Effector CD8-positive, alpha-beta T cell (primary cell): ENCODE measurements around the gene METTL17.
A peak's percentile ranks its signal among the peaks of the same experiment; 100 is the strongest.
"Not testable (repeated sequence)": the region's sequence is repeated elsewhere in the genome, so short reads cannot be mapped to it uniquely, and the experiment has no call there.

Experiments
- DNase-seq: peaks from one replicate; lab custom pipeline; 2025; lab: John Stamatoyannopoulos, UW

METTL17 gene

DNA sequence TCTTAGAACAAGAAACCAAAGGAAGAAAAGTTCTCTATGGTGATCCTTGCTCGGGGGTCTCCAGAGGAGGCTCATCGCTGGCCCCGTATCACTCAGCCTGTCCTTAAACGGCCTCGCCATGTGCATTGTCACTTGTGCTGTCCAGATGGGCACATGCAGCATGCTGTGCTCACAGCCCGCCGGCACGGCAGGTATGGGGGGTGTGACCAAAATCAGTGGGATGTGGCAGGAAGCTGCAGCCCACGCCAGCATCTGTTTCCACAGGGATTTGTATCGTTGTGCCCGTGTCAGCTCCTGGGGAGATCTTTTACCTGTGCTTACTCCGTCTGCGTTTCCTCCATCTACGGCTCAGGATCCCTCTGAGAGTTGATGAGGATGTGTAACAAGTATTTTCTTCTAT is 6.7 kb downstream of the METTL17 start:
- DNase-seq, result no peak

DNA sequence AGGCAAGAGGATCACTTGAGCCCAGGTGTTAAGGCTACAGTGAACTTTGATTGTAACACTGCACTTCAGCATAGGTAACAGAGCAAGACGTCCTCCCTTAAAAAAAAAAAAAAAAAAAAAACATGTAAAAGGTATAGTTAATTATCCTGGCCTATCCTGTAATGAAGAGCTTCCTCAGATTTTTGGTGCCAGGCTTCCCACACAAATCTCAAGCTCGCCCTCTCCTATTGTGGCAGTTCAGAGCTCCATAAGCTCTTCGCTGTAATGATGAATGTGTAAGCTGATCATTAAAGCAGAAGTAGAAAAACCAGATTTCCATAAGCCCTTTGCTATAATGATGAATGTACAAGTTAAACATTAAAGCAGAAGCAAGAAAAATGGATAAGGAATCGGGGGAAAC is 7.3 kb downstream of the METTL17 start:
- DNase-seq, result no peak

DNA sequence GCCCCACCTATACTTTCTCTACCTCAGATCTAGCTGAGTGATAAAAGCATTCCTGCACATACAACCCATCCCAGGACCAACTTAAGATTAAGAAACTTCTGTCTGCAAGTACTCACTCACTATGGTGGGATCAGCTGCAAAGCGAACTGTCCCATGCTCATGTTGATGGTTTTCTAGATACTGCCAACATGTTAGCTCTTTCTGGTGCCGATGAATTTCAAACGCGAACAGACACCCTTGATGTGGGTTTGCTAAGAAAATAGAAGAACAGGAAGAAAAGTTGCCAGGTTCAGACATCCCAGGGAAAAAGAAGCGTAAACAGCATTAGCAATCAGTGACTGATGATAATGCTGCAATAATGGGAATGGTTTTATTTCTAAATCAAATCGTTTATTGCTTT is 7.8 kb downstream of the METTL17 start:
- no peak for DNase-seq

DNA sequence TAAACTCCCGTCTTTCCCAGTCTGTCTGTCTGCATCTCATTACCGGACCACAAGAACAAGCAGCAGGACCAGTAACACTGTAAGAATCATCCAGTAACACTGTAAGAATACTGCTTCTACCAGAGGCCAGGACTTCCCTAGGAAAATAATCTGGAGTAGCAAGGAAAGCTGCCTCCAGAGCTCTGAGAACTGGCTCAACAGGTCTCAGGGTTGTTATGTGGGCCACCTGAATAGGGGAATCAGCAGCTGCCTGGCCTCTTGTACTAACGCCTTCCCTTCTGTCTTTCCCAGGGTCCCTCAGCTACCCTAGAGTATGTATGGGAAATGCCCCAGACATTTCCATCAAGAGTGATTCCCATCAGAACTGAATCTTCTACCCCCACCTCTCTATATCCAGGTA is 8.4 kb downstream of the METTL17 start:
- no peak for DNase-seq

DNA sequence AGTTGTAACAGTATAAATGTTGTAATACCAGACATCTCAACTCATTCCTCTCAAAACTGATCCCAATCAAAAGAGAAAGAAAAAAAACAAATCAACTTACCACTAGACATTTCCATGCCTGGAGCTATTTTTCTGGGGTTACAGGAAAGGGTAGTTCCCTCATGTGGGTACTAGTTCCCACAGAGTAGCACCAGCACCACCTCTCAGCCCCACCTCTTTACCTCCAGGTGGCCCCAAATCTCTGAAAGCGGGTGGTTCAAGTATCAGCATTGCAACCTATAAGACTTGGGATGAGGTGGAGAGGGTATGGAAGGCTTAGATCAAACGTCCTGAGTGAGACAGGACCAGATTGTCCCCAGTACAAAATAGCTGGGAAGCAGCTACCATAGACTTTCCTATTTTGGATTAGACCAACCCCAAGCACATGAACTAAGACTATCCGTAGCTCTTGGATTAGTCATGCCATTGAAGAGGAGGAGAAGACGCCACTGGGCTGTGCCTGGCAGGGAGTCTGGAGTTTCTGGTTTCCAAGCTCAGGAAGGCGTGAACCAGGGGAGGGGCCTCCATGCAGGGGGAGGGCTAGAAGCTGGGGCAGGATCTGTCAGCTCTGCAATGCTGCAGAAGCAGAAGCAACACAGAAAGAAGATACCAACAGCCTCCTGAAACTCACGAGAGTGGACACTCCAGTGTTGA is 9.0 kb downstream of the METTL17 start, which contains the start of gene SLC39A2:
SLC39A2 (plus strand) TSS at position 620 of the 693 bp plus-strand sequence. CDS start 154 bp downstream, outside the sequence.
- DNase-seq, result no peak

DNA sequence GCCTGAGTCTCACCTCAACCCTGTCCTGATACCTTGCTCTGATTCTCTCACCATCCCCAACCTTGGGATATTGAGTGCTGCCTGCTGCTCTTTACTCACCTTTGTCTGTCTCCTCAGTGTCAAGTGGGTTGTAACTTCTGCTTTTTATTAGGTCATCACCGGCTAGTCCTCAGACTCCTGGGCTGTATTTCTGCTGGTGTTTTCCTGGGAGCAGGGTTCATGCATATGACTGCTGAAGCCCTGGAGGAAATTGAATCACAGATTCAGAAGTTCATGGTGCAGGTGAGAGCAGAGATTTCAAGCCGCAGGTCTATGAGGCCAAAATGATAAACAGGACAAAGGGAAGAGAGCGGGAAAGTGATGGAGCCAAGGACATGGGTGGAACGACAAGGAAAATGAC is 9.8 kb downstream of the METTL17 start:
- no peak for DNase-seq

DNA sequence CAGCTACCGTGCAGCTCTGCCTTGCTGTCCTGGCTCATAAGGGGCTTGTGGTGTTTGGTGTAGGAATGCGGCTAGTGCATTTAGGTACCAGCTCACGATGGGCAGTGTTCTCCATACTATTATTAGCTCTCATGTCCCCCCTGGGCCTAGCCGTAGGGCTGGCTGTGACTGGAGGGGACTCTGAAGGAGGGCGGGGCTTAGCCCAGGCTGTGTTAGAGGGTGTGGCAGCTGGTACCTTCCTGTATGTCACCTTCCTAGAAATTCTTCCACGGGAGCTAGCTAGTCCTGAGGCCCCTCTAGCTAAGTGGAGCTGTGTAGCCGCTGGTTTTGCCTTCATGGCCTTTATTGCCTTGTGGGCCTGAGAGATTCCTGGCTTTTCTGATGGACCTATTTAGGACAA is 11.4 kb downstream of the METTL17 start:
- DNase-seq, result no peak

DNA sequence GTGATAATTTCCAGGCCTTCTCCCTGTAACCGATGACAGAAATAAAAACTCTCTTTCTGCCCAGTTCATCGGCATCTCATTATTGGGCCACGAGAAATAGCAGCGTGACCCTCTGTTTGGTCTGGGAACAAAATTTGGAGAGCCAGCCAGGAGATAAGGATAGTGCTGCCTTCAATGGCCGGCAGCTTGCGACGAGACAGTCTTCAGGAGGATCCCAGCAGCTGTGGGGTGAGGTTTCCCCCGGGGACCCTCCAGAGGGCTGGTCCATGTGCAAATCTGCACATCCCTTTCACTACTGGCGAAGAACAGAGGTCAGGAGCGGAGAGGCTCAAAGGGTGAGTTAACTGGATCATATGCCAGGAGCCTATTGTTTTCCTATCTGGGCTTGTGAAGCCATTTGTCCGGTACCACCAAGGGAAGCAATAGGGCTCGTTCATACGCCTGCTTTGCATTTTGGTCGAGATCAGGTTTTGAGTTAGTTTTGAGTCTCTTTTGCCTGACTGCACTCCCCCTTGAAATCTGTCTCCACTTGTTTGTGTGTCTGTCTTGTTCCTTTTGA is 14.1 kb downstream of the METTL17 start:
- DNase-seq, result no peak

DNA sequence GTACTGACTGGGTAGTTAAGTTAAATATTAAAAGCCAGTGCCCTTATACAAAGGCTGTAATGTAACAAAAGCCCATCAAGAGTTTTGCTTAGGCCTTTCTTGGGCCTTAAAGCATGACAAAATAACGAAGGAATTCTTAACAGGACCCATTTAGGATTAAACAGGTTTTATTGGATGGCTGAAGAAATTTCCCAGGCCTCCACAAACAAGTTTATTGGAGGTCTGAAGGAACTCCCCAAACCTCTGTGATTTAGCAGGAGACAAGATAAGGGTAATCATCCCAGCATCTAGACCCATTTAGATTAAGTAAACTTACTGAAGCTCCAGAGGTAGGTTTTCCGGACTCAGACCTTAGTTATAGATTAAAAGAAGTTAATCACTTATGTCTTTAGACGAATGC is 19.9 kb downstream of the METTL17 start:
- not testable (repeated sequence) for DNase-seq

DNA sequence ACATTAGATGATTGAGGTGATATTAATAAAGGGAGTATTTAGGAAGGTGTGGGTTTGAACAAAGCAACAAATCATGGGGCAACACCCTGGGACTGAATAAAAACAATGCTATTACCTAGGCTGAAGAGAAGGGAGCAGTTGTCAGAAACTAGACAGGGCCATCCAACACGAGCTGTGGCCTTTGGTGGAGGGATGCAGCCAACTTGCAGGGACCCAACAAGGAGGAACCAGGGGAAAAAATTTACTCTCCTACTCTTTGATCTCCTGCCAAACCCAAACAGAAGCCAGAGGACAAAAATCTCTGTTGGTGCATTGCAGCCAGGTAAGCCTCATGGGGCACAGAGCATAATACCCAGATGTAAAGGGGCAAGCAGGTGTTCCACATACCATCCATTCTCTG is 21.4 kb downstream of the METTL17 start:
- DNase-seq, result no peak

DNA sequence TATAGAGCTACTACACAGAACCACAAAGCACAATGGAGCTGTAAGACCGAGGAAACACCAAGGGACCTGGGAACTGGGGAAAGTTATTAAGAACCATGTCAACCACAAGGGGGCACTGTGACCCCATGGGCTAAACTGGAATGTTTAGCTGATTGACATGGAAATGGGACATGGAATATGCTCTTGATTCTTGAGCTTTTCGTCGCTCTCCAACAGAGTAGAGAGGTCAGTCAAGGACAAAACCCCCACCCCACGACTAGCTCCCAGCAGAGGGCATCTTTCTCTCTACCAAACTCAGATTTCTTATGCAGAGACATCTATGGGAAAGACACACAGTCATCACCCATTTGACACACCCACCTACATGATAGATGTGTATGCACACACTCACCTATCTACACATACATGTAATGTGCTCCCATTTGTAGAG is 25.0 kb downstream of the METTL17 start:
- DNase-seq, result peak; percentile 77

DNA sequence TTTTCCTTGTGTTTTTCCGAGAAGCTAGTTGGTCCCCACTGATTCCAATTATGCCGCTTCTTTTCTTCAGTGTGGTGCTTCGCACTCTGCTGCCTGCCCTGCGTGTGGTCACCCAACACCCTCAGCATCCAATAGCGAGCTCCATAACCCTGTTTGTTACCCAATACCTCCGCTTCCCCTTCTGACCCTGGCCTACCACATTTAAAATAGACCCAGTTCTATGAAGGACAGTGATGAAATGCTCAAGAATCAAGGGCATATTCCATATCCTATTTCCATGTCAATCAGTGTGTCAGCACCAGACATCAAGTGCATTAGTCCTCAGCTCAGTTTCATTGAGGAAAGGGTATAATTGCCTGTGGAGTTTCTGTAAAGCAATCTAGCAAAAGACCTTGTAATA is 25.5 kb downstream of the METTL17 start:
- no peak for DNase-seq

DNA sequence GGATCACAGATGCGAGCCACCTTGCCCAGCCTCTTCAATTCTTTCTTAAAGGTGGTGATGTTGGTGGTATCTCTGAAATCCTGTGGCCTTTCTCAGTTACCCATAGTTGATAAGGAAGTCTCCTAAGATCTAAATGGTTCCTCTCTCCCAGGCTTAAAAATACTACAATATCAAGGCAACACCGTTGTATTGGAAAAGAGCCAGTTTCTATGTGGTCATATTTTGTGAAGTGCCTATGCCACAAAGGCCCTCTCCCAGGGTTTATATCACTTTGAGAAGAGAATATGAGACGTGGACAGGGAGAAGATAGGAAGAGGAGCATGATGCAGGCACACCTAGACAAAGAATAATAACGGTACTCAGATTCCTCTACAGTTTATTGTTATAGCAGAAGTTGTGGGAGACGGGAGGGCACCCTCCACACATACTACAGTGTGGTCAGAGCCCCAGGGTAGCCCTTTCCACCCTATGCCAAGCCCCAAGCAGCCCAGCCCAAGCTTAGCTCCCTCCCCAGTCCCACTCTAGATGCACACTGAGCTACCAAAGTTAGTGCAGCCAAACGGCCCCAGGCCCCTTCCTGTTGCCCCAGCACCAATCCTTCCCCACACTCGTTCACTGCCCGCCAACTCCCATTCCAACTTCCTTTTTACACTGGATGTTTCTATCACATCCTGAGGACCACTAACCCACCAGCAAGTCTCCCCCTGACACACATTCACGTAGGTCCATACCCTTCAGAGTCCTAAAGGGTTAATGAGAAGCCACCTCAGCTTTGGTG is 26.8 kb downstream of the METTL17 start:
- DNase-seq, result no peak

DNA sequence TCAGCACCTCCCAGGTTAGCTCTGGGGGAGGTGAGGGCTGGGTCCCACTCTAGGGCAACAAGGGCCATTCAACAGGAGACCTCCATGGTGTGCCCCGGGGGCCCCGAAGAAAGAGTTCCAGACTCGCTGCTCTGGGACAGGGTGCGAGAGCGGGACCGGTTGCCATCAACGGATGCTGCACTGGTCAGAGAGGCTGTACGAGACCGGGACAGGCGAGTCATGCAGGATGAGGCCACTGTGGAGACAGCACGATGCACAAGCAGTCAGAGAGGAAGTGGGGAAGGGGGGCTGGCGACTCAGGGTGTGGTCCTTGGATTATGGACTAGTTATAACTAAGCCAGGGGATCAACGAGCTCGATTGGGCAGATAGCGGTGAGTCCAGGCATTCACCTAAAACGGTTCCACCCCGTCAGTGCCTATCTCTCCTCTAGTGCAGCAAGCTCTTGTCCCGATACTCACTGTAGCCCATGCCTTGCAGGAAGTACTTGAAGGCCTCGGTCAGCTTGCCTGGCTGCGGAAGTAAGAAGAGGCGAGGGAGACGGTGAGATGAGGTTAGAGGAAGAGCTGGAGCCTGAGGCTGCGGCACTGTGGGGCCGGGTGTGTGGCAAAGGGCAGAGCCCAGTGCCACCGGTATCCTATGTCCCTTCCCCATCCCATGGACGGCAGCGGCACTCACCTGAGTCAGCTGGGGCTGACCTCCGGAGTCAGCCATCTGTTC is 27.9 kb downstream of the METTL17 start:
- no peak for DNase-seq

DNA sequence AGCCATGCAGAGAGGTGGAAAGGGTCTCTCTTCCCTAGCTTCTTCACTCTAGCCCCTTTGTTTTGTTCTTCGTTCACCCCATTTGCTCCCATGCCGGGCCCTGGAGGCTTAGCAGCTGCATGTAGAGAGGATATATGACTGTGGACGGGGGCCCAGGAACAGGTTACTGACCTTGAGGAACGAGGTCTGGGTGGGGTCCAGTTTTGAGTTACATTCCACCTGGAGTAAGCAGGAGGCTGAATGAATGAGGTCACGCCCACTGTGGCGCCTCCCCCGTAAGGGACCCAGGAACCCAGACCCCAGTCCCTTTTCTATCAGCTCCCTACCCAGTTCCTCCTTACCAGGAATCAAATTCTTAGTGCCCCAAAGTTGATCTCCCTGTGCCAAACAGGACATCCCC is 28.5 kb downstream of the METTL17 start:
- DNase-seq, result no peak

DNA sequence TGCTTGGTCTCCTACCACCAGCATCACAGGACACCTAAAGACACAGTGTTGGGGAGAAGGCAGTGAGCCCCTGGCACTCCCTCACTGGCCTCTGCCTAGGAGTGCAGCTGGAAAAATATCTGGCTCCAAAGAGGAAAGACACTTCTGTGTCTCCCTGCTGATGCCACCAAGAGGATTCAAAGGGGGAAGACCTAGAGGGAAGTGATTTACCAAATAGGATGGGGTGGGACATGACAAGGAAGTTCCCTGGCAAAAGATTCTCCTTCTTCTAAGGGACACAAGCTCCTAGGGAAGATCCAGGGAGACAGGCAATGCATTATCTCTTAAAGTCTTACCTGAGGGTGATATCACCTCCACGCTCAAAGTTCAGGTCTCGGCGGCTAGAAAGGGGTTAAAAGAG is 29.0 kb downstream of the METTL17 start:
- DNase-seq, result no peak

DNA sequence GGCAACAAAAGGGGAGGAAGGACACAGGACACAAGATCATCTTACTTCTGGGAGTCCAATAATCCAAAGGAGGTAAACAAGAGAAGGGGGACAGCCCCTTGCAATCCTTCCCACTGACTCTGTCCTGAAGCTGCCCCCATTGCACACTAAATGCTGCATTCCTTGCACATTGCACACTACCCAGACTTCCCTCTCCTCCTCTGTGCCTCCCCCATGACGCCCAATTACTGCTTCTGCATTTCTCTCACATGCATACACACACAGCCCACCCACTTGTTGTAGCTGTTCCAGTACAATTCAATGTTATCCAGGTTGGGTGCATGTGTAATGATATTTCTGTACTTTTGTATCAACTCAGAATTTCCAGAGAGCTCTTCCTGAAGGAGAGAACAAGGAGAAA is 29.6 kb downstream of the METTL17 start:
- DNase-seq, result no peak

DNA sequence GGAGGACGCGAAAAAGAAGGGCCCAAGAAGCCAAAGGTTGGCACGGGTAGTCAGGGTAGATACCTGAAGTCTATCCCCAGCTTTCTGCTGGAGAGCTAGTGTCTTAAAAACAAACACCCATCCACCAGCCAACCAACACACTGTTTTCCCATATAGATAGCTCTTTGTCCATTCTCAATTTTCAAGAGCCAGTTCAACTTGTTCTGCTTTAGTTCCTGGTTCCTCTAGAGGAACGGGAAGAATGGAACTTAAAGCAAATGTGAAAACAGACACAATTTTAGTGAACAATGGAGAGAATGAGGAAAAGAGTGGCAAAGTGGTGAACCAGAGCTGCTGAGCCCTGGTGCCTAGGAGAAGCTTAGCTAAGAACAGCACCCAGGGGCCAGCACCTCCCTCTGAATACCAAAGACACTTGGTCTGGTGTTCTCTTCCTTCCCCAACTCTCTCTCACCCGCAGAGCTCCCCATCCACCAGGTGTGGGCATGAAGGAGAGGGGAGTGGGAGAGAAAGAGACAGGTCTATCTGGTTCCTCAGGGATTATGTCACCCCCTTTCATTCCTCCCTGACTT is 31.3 kb downstream of the METTL17 start:
- DNase-seq, result no peak

DNA sequence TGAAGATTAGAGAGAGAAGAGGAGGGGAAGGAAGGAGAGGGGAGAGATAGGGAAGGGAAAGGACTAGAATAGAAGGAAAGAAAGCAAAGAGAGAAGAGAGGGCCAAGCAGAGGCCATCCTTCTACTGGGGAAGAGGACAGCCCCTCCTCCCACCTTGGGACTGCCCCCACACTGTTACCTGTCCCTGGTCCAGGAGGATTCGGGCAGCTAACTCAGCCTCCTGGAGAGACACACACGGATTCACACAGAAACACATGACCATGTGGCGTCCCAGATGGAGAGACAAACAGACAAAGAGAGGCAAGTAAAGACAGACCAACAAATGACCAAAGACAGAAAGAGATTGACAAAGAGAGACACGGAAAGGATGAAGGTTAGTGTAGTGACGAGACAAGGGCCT is 32.9 kb downstream of the METTL17 start:
- DNase-seq, result no peak

DNA sequence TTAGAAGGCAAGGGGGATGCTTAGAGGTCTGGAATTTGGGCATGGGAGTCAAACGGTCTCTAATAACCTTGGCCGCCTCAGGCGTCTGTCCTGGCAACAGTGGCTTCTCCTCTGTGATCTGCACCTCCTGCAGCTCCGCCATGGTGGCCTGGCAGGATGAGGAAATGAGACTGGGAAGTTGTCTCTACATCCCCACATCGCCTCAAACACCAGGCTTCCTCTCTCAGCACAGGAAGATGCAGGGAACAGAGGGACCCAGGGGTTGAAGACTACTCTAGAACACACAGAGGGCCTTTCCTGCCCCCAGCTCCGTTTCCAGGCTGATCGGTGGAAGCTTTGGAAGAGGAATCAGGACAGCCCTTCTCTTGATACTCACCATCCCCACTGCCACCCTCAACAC is 33.4 kb downstream of the METTL17 start:
- DNase-seq, result no peak

DNA sequence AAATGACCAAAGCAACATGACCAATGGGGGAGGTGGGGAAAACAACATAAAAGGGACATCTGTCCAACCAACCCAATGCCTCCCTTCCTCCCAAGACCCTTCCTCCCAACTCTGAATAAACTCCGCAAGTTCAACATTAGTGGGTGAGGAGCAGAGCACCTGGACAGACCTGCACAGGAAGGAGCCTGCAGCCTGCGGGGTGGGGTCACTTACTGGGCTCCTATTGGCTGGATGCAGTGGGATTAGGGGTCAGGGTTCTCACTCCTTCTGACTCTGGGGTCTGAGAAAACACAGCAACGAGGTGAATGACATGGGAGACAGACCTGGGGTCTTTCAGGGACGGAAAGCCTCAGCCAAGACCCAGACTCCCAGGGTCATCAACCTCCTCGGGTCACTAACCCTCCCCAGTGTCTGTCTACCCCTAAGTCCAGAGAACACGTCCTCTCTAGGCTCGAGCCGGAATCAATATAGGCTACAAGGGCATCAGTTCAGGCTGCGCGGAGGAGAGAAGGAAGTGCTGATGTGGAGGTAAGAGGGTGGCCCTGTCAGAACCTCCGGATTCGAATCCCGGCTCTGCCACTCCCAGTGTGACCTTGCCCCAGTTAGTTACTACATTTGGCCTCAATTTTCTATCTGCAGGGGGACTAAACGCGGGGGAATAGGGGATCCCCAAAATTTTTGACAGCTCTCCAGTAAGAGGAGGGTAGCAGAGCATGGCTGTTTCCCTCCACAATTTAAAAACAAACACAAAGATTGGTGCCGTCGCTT is 34.2 kb downstream of the METTL17 start:
- DNase-seq, result no peak
